AG04450 (cell line): Measurements from ENCODE around the gene NCS1. TPM values are rescaled to one million over a fixed set of nuclear protein-coding genes. Genes with fewer than 3 reads are reported as not detected.

Experiments
- CTCF ChIA-PET: fragments of 300-600, 350-600 bp; formaldehyde crosslinking; extraction: SDS; loops from one replicate; lab custom pipeline; 2022; ENCODE audit warnings: antibody characterized with exemption, inconsistent platforms; lab: Charles Lee
- POLR2A ChIA-PET: fragments of 350-600 bp; formaldehyde crosslinking; extraction: SDS; loops from one replicate; lab custom pipeline; 2021; ENCODE audit warnings: antibody characterized with exemption, inconsistent platforms; lab: Yijun Ruan, JAX
- DNase-seq: peaks from one replicate; pipeline ENCODE4 v3.0.0-alpha.2; 2011; ENCODE audit warnings: low read depth, low spot score
- H3K27ac ChIP-seq: one replicate; pipeline ENCODE4 v1.5.1; 2012; ENCODE audit warnings: low read depth, low read length, control low read depth
- H3K27me3 ChIP-seq: one replicate; pipeline ENCODE4 v1.6.0; 2012; ENCODE audit warnings: low read length; ENCODE audit not compliant: control insufficient read depth, insufficient read depth
- H3K4me3 ChIP-seq: 2 replicates; pipeline ENCODE4 v1.5.1; 2011; ENCODE audit warnings: mild to moderate bottlenecking, low read depth, low read length, control low read depth
- H3K9me3 ChIP-seq: 2 replicates; pipeline ENCODE4 v1.5.1; 2012; ENCODE audit warnings: low read length; ENCODE audit not compliant: control insufficient read depth, insufficient read depth
- CTCF ChIP-seq: IDR thresholded peaks from 2 replicates; pipeline ENCODE4 v1.5.1; 2011; ENCODE audit warnings: low read depth, low read length, control low read depth, inconsistent platforms
- polyA plus RNA-seq: library from polyadenylated mRNA; depleted of rRNA; stranded (reverse); fragments of >200 nt; gene quantifications from 2 replicates; pipeline ENCODE4 v1.2.3, GENCODE V29; 2011

NCS1 gene
- polyA plus RNA-seq, 1 experiment = 68.3 TPM

DNA sequence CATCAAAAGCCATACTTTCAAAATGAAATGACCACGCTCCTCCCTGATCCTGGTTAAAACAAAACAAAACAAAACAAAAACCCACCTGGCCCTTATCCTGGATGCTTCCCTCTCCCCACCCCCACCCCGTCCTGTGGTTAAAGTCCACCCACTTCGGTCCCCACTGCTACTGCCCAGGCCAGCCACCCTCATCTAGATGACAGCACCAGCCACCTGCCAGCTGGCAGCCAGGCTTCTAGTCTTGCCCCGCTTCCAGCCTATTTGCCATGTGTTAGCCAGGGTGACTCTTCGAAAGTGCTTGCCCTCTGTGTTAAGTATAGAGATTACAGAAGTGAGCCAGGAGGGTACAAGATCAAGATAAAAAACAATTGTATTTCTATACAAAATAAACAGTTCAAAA lies 27.5 kb upstream of the NCS1 start:
- Histone ChIP-seq H3K4me3 (no peak overlapping the region), H3K27me3 (peaks cover 3% of the 10 kb centered on the region), H3K27ac (no peak overlapping the region), H3K9me3 (no peaks in the 10 kb centered on the region)
- no peak for TF ChIP-seq CTCF
- DNase-seq = no peak
- CTCF ChIA-PET = no interaction called here
- POLR2A ChIA-PET = no interaction called here

DNA sequence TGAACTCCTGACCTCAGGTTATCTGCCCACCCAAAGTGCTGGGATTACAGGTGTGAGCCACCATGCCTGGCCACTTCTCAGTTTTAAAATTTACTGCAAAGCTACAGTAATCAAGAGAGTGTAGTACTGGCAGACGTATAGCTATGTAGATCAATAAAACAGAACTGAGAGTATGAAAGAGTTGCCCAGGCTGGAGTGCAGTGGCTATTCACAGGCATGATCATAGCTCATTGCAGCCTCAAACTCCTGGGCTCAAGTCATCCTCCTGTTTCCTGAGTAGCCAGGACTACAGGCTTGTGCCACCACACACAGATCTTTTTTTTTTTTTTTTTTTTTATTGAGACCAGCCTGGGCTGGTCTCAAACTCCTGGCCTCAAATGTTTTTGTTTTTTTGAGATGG lies 26.5 kb upstream of the NCS1 start:
- POLR2A ChIA-PET = no interaction called here
- no peak for TF ChIP-seq CTCF
- Histone ChIP-seq H3K9me3 (no peaks in the 10 kb centered on the region), H3K27ac (no peak overlapping the region), H3K27me3 (peaks cover 3% of the 10 kb centered on the region), H3K4me3 (no peak overlapping the region)
- CTCF ChIA-PET = no interaction called here
- DNase-seq = no peak

DNA sequence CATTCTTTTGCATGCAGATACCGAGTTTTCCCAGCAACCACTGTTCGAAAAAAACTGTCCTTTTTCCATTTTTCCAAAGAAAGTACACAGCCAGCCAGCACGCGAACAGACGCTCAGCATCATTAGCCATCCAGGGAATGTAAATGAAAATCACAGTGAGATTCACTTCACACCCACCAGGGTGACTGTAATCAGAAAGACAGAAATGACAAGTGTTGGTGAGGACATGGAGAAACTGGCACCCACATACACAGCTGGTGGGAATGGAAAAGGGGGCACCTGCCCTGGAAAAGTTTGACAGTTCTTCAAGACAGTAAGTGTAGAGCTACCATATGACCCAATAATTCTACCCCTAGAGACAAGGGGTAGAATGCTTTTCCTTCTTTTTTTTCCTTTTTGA lies 25.0 kb upstream of the NCS1 start:
- no peak for DNase-seq
- Histone ChIP-seq H3K27me3 (peaks cover 3% of the 10 kb centered on the region), H3K4me3 (no peak overlapping the region), H3K27ac (no peak overlapping the region), H3K9me3 (no peaks in the 10 kb centered on the region)
- TF ChIP-seq CTCF = no peak
- ChIA-PET CTCF (no interaction called here), POLR2A (no interaction called here)

- POLR2A ChIA-PET = no interaction called here
- peaks cover 3% of the 10 kb centered on the region for H3K27me3 ChIP-seq
- no peak for TF ChIP-seq CTCF
- no peaks in the 10 kb centered on the region for H3K9me3 ChIP-seq
- H3K4me3 ChIP-seq = no peak overlapping the region
- CTCF ChIA-PET = no interaction called here
- no peak overlapping the region for H3K27ac ChIP-seq
- no peak for DNase-seq
Measured at GRCh38 chr9:130147910-130148309, 24.3 kb upstream of the NCS1 start.

GRCh38 chr9:130149031-130149430 lies 23.2 kb upstream of the NCS1 start:
- Histone ChIP-seq H3K27ac (no peak overlapping the region), H3K9me3 (no peaks in the 10 kb centered on the region), H3K4me3 (no peak overlapping the region), H3K27me3 (peaks cover 3% of the 10 kb centered on the region)
- ChIA-PET CTCF (no interaction called here), POLR2A (no interaction called here)
- no peak for DNase-seq
- no peak for TF ChIP-seq CTCF
